ENCODE data around the gene ZNF337.

The ZNF337 gene

GRCh38 chr20:25692499-25692898 is 4.2 kb downstream of the ZNF337 start:
- no peaks in the 10 kb centered on the region for H3K9me3 ChIP-seq (ENCODE audit: control insufficient read depth, insufficient read depth, low read length)
- TF ChIP-seq EZH2phosphoT487 (IDR thresholded peaks at IDR 0.05; ENCODE audit: borderline replicate concordance, low read length) = no peak
- TF ChIP-seq, protein P1, sequence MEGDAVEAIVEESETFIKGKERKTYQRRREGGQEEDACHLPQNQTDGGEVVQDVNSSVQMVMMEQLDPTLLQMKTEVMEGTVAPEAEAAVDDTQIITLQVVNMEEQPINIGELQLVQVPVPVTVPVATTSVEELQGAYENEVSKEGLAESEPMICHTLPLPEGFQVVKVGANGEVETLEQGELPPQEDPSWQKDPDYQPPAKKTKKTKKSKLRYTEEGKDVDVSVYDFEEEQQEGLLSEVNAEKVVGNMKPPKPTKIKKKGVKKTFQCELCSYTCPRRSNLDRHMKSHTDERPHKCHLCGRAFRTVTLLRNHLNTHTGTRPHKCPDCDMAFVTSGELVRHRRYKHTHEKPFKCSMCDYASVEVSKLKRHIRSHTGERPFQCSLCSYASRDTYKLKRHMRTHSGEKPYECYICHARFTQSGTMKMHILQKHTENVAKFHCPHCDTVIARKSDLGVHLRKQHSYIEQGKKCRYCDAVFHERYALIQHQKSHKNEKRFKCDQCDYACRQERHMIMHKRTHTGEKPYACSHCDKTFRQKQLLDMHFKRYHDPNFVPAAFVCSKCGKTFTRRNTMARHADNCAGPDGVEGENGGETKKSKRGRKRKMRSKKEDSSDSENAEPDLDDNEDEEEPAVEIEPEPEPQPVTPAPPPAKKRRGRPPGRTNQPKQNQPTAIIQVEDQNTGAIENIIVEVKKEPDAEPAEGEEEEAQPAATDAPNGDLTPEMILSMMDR (IDR thresholded peaks at IDR 0.05; ENCODE audit: low read depth, low read length, poor library complexity, severe bottlenecking) = no peak
- H3K27me3 ChIP-seq (ENCODE audit: control insufficient read depth, low read length) = no peaks in the 10 kb centered on the region
- no peak overlapping the region for H3K4me3 ChIP-seq (ENCODE audit: low read length)
- peaks cover 16% of the 10 kb centered on the region for H3K4me1 ChIP-seq (ENCODE audit: control insufficient read depth, low read length)
- H3K4me2 ChIP-seq (ENCODE audit: low read length) = no peak overlapping the region
- H3F3A ChIP-seq (ENCODE audit: control insufficient read depth, insufficient read depth) = peaks cover 2% of the 10 kb centered on the region; the same call in 1 of the 2 replicates
- H3K27ac ChIP-seq (ENCODE audit: low read depth, low read length) = no peak overlapping the region
- H3K9me2 ChIP-seq (replicated peaks; ENCODE audit: control insufficient read depth, low read length) = no peaks in the 10 kb centered on the region
- H4K20me1 ChIP-seq (ENCODE audit: control insufficient read depth, insufficient read depth, low read depth, low read length) = no peaks in the 10 kb centered on the region
- H3K36me3 ChIP-seq (ENCODE audit: control insufficient read depth, low read length) = 0 out of 2 replicates have a peak, but pooled peaks cover 5% of the 10 kb centered on the region
- peaks cover 20% of the 10 kb centered on the region for H3K79me2 ChIP-seq (ENCODE audit: control insufficient read depth, low read length)

DNA sequence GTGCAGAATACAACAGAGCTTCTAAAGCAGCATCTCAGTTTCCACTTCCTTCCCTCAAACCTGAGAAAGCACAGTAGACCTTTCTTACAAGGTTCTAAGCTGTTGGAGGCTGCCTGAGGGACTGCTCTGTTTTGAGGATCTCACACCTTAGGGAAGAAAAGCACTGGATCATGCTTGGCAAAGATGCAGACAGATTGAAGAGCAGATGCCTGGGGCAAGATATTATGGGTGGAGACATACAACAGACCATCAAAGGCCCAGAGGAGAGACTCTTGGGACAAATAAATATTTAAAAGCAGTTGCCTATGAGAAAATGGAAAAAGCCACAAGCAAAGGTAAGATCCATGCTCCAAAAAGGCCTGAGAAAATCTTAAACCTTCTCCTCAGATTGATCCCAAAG is 6.2 kb downstream of the ZNF337 start:
- Histone ChIP-seq H3K9me2 (replicated peaks; ENCODE audit: control insufficient read depth, low read length) (no peaks in the 10 kb centered on the region), H4K20me1 (ENCODE audit: control insufficient read depth, insufficient read depth, low read depth, low read length) (no peaks in the 10 kb centered on the region), H3K4me3 (ENCODE audit: low read length) (no peak overlapping the region), H3K9me3 (ENCODE audit: control insufficient read depth, insufficient read depth, low read length) (no peaks in the 10 kb centered on the region), H3K36me3 (ENCODE audit: control insufficient read depth, low read length) (0 out of 2 replicates have a peak, but pooled peaks cover 3% of the 10 kb centered on the region), H3K27ac (ENCODE audit: low read depth, low read length) (no peak overlapping the region), H3K4me1 (ENCODE audit: control insufficient read depth, low read length) (peaks cover 10% of the 10 kb centered on the region), H3F3A (ENCODE audit: control insufficient read depth, insufficient read depth) (peaks cover 2% of the 10 kb centered on the region; the same call in 1 of the 2 replicates), H3K27me3 (ENCODE audit: control insufficient read depth, low read length) (no peaks in the 10 kb centered on the region), H3K79me2 (ENCODE audit: control insufficient read depth, low read length) (peaks cover 8% of the 10 kb centered on the region), H3K4me2 (ENCODE audit: low read length) (no peak overlapping the region)
- no peak for TF ChIP-seq EZH2phosphoT487 (IDR thresholded peaks at IDR 0.05; ENCODE audit: borderline replicate concordance, low read length)
- TF ChIP-seq, protein P1 (IDR thresholded peaks at IDR 0.05; ENCODE audit: low read depth, low read length, poor library complexity, severe bottlenecking) = no peak

- no peaks in the 10 kb centered on the region for H3F3A ChIP-seq (ENCODE audit: control insufficient read depth, insufficient read depth)
- H3K27ac ChIP-seq (ENCODE audit: low read depth, low read length) = no peak overlapping the region
- no peaks in the 10 kb centered on the region for H3K79me2 ChIP-seq (ENCODE audit: control insufficient read depth, low read length)
- no peaks in the 10 kb centered on the region for H3K27me3 ChIP-seq (ENCODE audit: control insufficient read depth, low read length)
- H3K9me3 ChIP-seq (ENCODE audit: control insufficient read depth, insufficient read depth, low read length) = no peaks in the 10 kb centered on the region
- no peak overlapping the region for H3K4me3 ChIP-seq (ENCODE audit: low read length)
- H3K4me1 ChIP-seq (ENCODE audit: control insufficient read depth, low read length) = peaks cover 8% of the 10 kb centered on the region
- H4K20me1 ChIP-seq (ENCODE audit: control insufficient read depth, insufficient read depth, low read depth, low read length) = no peaks in the 10 kb centered on the region
- H3K36me3 ChIP-seq (ENCODE audit: control insufficient read depth, low read length) = peaks cover 3% of the 10 kb centered on the region; the same call in 1 of the 2 replicates
- no peak overlapping the region for H3K4me2 ChIP-seq (ENCODE audit: low read length)
- H3K9me2 ChIP-seq (replicated peaks; ENCODE audit: control insufficient read depth, low read length) = no peaks in the 10 kb centered on the region
- TF ChIP-seq, protein P1 (IDR thresholded peaks at IDR 0.05; ENCODE audit: low read depth, low read length, poor library complexity, severe bottlenecking) = no peak
Observed at GRCh38 chr20:25686081-25687067, 10.3 kb downstream of the ZNF337 start.

All from DOHH2 (cell line).